ENCODE data around the gene FAM20A. TPM values are rescaled to one million over a fixed set of nuclear protein-coding genes. Genes with fewer than 3 reads are reported as not detected.

The FAM20A gene
- total RNA-seq, 4 donors from 2014 or later = 0.78 to 6.4 (median 4.7) TPM

- 63% methylated on average over 3 of the region's 3 CpGs for WGBS
- H3K27me3 ChIP-seq = no peaks in the 10 kb centered on the region
- H3K27ac ChIP-seq = peak overlapping the region; percentile 29
- no peaks in the 10 kb centered on the region for H3K9me3 ChIP-seq
- H3K4me1 ChIP-seq = peaks cover 30% of the 10 kb centered on the region
- H3K4me3 ChIP-seq = no peak overlapping the region
- H3K36me3 ChIP-seq = no peaks in the 10 kb centered on the region
- no peak for DNase-seq (ENCODE audit: low spot score in 2 of 2)
- TF ChIP-seq EP300 (IDR thresholded peaks at IDR 0.05) (no peak), POLR2AphosphoS5 (IDR thresholded peaks at IDR 0.05) (no peak), CTCF (IDR thresholded peaks at IDR 0.05) (no peak), POLR2A (IDR thresholded peaks at IDR 0.05) (no peak)
Observed at GRCh38 chr17:68565661-68566441, 35.3 kb downstream of the FAM20A start.

- WGBS = 59% methylated on average over 5 of the region's 8 CpGs
- Histone ChIP-seq H3K36me3 (no peaks in the 10 kb centered on the region), H3K9me3 (no peaks in the 10 kb centered on the region), H3K27me3 (no peaks in the 10 kb centered on the region), H3K4me3 (no peak overlapping the region), H3K4me1 (peaks cover 30% of the 10 kb centered on the region), H3K27ac (peak overlapping the region; percentile 45)
- no peak for DNase-seq (ENCODE audit: low spot score in 2 of 2)
- no peak for TF ChIP-seq EP300 (IDR thresholded peaks at IDR 0.05)
- no peak for TF ChIP-seq POLR2AphosphoS5 (IDR thresholded peaks at IDR 0.05)
- TF ChIP-seq CTCF (IDR thresholded peaks at IDR 0.05) = no peak
- TF ChIP-seq POLR2A (IDR thresholded peaks at IDR 0.05) = no peak
Observed at GRCh38 chr17:68564415-68565111, 36.6 kb downstream of the FAM20A start.

GRCh38 chr17:68562736-68563135 is 38.4 kb downstream of the FAM20A start:
- DNase-seq (ENCODE audit: low spot score in 2 of 2) = no peak
- Histone ChIP-seq H3K4me3 (no peak overlapping the region), H3K4me1 (peaks cover 30% of the 10 kb centered on the region), H3K27me3 (no peaks in the 10 kb centered on the region), H3K9me3 (no peaks in the 10 kb centered on the region), H3K36me3 (no peaks in the 10 kb centered on the region), H3K27ac (no peak overlapping the region)
- WGBS = 94% methylated on average over 4 of the region's 4 CpGs
- TF ChIP-seq POLR2AphosphoS5 (IDR thresholded peaks at IDR 0.05) (no peak), EP300 (IDR thresholded peaks at IDR 0.05) (no peak), POLR2A (IDR thresholded peaks at IDR 0.05) (no peak), CTCF (IDR thresholded peaks at IDR 0.05) (no peak)

GRCh38 chr17:68560966-68561720 is 40.0 kb downstream of the FAM20A start:
- Histone ChIP-seq H3K36me3 (no peaks in the 10 kb centered on the region), H3K27me3 (no peaks in the 10 kb centered on the region), H3K27ac (no peak overlapping the region), H3K9me3 (no peaks in the 10 kb centered on the region), H3K4me3 (no peak overlapping the region), H3K4me1 (peaks cover 22% of the 10 kb centered on the region)
- TF ChIP-seq POLR2AphosphoS5 (IDR thresholded peaks at IDR 0.05) (no peak), EP300 (IDR thresholded peaks at IDR 0.05) (no peak), CTCF (IDR thresholded peaks at IDR 0.05) (no peak)
- DNase-seq (ENCODE audit: low spot score in 2 of 2) = no peak
- whole genome bisulfite sequencing = 65% methylated on average over 3 of the region's 3 CpGs

GRCh38 chr17:68559316-68559715 is 41.9 kb downstream of the FAM20A start:
- WGBS = 10% methylated on average over 1 of the region's 1 CpG
- Histone ChIP-seq H3K27me3 (no peaks in the 10 kb centered on the region), H3K36me3 (peaks cover 5% of the 10 kb centered on the region), H3K4me3 (no peak overlapping the region), H3K27ac (no peak overlapping the region), H3K4me1 (peaks cover 7% of the 10 kb centered on the region), H3K9me3 (no peaks in the 10 kb centered on the region)
- TF ChIP-seq POLR2A (IDR thresholded peaks at IDR 0.05) (no peak), CTCF (IDR thresholded peaks at IDR 0.05) (no peak)
- DNase-seq (ENCODE audit: low spot score in 2 of 2) = no peak
